NT2/D1 (cell line): ENCODE data around the gene TLL1.

Experiments
- YY1 ChIP-seq: IDR thresholded peaks from 2 replicates; pipeline ENCODE4 v1.6.1; 2011; ENCODE audit not compliant: insufficient read length, insufficient read depth
- ZNF274 ChIP-seq: IDR thresholded peaks from 2 replicates; pipeline ENCODE4 v1.6.1; 2011; ENCODE audit warnings: mild to moderate bottlenecking, low read depth, low read length

DNA sequence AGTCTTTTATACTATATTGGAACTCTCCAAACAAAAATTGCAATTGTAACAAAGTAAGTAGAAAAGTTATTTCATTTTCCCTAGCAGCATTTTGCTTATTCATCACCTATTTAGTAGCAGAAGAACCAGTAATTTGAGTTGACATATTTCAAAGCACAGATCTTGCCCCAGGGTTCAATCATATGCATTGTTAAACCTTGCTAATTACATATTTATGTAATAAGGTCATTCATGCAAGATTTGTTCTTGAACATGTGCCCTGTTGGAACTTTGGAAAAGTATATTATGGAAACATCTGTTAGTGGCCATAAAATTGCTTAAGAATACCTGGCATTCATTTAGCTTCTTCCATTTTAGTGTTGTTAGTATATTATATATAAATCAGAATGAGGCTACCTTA lies 191.7 kb downstream of the TLL1 start:
- TF ChIP-seq YY1 (no peak), ZNF274 (no peak)
